Measurements from ENCODE around the gene EPB41L4B. TPM values are rescaled to one million over a fixed set of nuclear protein-coding genes. Genes with fewer than 3 reads are reported as not detected.
"Not testable (repeated sequence)": the region's sequence is repeated elsewhere in the genome, so short reads cannot be mapped to it uniquely, and the experiment has no call there.

Gene EPB41L4B
- total RNA-seq, 2 experiments from 2014 or later = 0.74 TPM

GRCh38 chr9:109242014-109242413, 78.8 kb downstream of the EPB41L4B start:
- H3K4me1 Mint-ChIP-seq = peaks cover 2% of the 10 kb centered on the region
- H3K27ac Mint-ChIP-seq = no peak overlapping the region
- H3K4me3 Mint-ChIP-seq = no peak overlapping the region
- no peaks in the 10 kb centered on the region for H3K36me3 Mint-ChIP-seq
- no peaks in the 10 kb centered on the region for H3K9me3 Mint-ChIP-seq
- H3K27me3 Mint-ChIP-seq = peaks cover 31% of the 10 kb centered on the region
- DNase-seq = no peak

DNA sequence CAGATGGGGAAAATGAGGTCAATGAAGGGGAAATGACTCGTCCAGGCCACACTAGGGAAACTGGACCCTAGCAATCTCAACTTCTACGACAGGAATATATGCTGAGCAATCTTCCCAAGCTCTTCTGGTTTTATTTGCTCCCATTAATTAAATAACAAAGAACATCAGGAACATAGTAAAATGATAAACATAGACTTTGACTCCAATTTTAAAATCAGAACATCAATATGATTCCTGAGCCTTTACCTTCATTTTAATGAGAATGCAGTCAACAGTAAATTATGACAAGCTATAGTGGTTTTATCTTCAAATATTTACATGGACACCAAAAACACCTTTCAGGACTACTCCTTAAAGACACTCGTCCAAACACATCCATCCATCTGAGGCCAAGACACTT, 79.7 kb downstream of the EPB41L4B start:
- peaks cover 2% of the 10 kb centered on the region for H3K4me1 Mint-ChIP-seq
- H3K27ac Mint-ChIP-seq = no peak overlapping the region
- H3K36me3 Mint-ChIP-seq = no peaks in the 10 kb centered on the region
- DNase-seq = no peak
- no peak overlapping the region for H3K4me3 Mint-ChIP-seq
- H3K9me3 Mint-ChIP-seq = no peaks in the 10 kb centered on the region
- peaks cover 35% of the 10 kb centered on the region for H3K27me3 Mint-ChIP-seq

- no peaks in the 10 kb centered on the region for H3K4me1 Mint-ChIP-seq
- H3K9me3 Mint-ChIP-seq = no peaks in the 10 kb centered on the region
- no peak for DNase-seq
- H3K36me3 Mint-ChIP-seq = no peaks in the 10 kb centered on the region
- peaks cover 28% of the 10 kb centered on the region for H3K27me3 Mint-ChIP-seq
- no peak overlapping the region for H3K4me3 Mint-ChIP-seq
- H3K27ac Mint-ChIP-seq = no peak overlapping the region
These were observed 81.6 kb downstream of the EPB41L4B start for GRCh38 chr9:109239240-109239639.

GRCh38 chr9:109238655-109239054, 82.2 kb downstream of the EPB41L4B start:
- H3K4me3 Mint-ChIP-seq = no peak overlapping the region
- H3K4me1 Mint-ChIP-seq = no peaks in the 10 kb centered on the region
- no peaks in the 10 kb centered on the region for H3K36me3 Mint-ChIP-seq
- no peak for DNase-seq
- no peaks in the 10 kb centered on the region for H3K9me3 Mint-ChIP-seq
- no peak overlapping the region for H3K27ac Mint-ChIP-seq
- peaks cover 22% of the 10 kb centered on the region for H3K27me3 Mint-ChIP-seq

DNA sequence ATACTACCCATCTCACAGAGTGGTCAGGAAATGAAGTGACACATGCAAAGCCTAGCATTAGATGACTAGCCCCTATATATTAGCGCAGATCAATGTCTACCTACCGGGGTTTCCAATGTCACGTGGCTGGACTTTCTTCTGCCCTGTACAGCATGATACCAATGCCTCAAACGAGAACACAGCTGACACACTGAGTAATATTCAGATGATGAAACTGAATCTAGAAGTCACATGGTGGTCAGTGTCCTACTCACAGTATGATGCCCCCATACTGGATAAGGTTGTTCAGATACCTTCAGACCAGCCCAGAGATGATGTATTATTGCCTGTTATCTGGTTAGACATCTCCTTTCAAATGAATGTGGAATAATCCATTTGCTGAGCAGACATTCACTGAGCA, 82.7 kb downstream of the EPB41L4B start:
- Mint-ChIP-seq H3K4me3 (no peak overlapping the region), H3K27ac (no peak overlapping the region), H3K4me1 (no peaks in the 10 kb centered on the region), H3K36me3 (no peaks in the 10 kb centered on the region), H3K27me3 (peaks cover 17% of the 10 kb centered on the region), H3K9me3 (no peaks in the 10 kb centered on the region)
- DNase-seq = no peak

DNA sequence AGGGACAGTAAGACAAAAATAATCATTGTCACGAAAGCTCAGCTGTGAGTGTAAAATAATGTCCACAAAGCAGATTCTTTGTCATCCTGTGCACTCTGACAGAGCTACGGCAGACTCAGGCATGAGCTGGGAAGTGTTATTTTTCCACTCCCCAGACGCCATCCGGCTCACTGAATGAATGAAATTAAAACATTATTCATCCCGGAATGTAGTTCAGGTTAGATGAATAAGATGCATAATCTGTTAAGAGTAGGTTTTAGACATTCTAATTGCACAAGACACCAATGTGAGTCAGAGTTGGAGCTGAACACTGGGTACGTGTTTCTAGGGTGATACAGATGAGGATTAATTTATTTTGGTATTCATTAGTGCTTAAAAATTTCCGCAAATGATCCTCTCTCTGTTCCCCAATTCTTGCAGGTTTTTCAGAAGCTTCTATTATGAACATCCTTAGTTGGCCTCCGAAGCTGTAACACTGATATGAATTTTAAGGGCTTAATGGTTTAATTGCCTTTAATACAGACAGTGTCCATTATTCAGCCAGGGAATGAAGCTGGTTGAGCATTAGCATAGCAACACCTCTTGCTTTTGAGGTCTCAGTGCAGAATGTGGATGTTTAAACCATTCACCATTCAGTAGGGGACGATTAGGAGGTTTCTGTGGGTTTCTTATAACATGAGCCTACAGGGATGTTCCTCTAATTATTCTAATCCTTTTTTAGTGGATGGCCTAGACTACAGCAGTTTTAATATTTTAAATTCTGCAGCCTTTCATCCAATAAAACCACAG, 88.2 kb downstream of the EPB41L4B start:
- H3K27me3 Mint-ChIP-seq = peaks cover 20% of the 10 kb centered on the region
- H3K4me3 Mint-ChIP-seq = no peak overlapping the region
- no peaks in the 10 kb centered on the region for H3K4me1 Mint-ChIP-seq
- DNase-seq = no peak
- H3K27ac Mint-ChIP-seq = no peak overlapping the region
- H3K9me3 Mint-ChIP-seq = no peaks in the 10 kb centered on the region
- H3K36me3 Mint-ChIP-seq = no peaks in the 10 kb centered on the region

- no peak for DNase-seq
- H3K36me3 Mint-ChIP-seq = no peaks in the 10 kb centered on the region
- H3K27me3 Mint-ChIP-seq = peaks cover 17% of the 10 kb centered on the region
- no peaks in the 10 kb centered on the region for H3K9me3 Mint-ChIP-seq
- H3K4me3 Mint-ChIP-seq = no peak overlapping the region
- H3K4me1 Mint-ChIP-seq = no peaks in the 10 kb centered on the region
- no peak overlapping the region for H3K27ac Mint-ChIP-seq
These were observed 89.3 kb downstream of the EPB41L4B start for GRCh38 chr9:109231593-109231992.

DNA sequence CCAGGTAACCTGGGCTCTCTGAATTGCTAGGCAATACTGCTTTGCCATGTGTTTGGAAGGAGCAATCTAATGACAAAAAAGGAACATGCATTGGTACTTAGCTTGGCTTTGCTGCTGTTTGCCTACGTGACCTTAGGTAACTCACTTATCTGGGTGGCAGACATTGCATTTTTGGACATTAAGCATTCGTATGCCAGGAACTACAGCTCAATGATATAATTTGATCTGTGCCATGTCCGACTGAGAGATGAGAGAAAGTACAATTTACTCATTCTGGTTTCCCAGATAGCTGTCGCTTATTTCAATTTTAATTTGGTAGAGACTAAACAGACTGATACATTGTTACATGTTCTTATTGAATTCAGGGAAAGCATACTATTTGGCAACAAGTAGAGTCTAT, 90.6 kb downstream of the EPB41L4B start:
- DNase-seq = no peak
- Mint-ChIP-seq H3K4me3 (no peak overlapping the region), H3K4me1 (no peaks in the 10 kb centered on the region), H3K36me3 (no peaks in the 10 kb centered on the region), H3K27ac (no peak overlapping the region), H3K9me3 (no peaks in the 10 kb centered on the region), H3K27me3 (peaks cover 16% of the 10 kb centered on the region)

- DNase-seq = no peak
- H3K4me3 Mint-ChIP-seq = no peak overlapping the region
- H3K27me3 Mint-ChIP-seq = peaks cover 16% of the 10 kb centered on the region
- H3K4me1 Mint-ChIP-seq = no peaks in the 10 kb centered on the region
- H3K36me3 Mint-ChIP-seq = no peaks in the 10 kb centered on the region
- H3K27ac Mint-ChIP-seq = no peak overlapping the region
- no peaks in the 10 kb centered on the region for H3K9me3 Mint-ChIP-seq
These were observed 91.2 kb downstream of the EPB41L4B start for GRCh38 chr9:109229682-109230081.

DNA sequence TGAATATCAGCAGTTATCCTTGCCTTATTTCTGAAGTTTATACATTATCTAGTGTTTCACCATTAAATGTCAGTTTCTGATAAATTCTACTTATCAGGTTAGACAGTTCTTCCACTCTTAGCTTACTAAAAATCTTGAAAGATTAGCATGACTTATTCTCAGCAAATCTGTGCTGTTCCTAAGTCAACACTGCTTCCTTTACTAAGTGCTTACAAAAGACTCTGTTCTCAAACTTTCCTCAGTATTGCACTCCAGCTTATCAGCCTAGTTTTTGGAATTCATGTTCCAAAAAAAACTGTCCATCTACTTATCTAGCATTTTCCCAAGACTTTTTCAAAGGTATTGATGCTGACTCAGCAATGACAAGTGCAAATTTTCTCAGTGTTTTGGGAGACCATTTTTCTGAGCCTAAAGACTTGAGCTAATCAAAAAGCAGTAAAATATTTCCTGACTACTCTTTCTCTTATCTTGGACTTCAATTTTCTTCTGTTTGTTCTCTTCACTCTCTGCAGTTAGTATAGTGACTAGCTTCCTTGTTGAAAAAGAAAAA, 92.7 kb downstream of the EPB41L4B start:
- no peak overlapping the region for H3K27ac Mint-ChIP-seq
- H3K36me3 Mint-ChIP-seq = no peaks in the 10 kb centered on the region
- no peaks in the 10 kb centered on the region for H3K9me3 Mint-ChIP-seq
- H3K4me1 Mint-ChIP-seq = no peaks in the 10 kb centered on the region
- H3K4me3 Mint-ChIP-seq = no peak overlapping the region
- H3K27me3 Mint-ChIP-seq = peaks cover 16% of the 10 kb centered on the region
- DNase-seq = no peak

DNA sequence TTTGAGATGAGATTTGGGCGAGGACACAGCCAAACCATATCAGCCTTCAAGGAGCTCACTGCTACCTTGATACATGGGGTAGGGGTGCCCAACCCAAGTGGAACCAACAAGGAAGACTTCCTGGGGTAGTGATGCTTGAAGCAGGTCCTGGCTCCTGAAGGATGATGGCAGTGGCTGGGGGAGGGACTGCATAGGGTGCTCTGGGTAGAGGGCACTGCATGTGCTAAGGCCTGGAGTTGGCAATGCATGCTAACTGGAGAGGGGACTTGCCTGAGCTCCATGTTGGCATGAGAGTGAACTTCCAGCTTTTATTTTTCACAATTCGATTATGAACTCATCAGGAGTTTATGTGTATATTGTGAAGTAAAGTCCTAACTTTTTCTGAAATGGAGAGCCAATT, 95.2 kb downstream of the EPB41L4B start:
- H3K9me3 Mint-ChIP-seq = no peaks in the 10 kb centered on the region

GRCh38 chr9:109224751-109225150, 96.1 kb downstream of the EPB41L4B start:
- Mint-ChIP-seq H3K9me3 (no peaks in the 10 kb centered on the region), H3K27ac (no peak overlapping the region), H3K4me3 (no peak overlapping the region), H3K36me3 (no peaks in the 10 kb centered on the region), H3K4me1 (no peaks in the 10 kb centered on the region), H3K27me3 (peaks cover 14% of the 10 kb centered on the region)
- DNase-seq = no peak

More for the DNA sequence above, 95.2 kb downstream of the EPB41L4B start:
- Mint-ChIP-seq H3K4me1 (no peaks in the 10 kb centered on the region), H3K27me3 (peaks cover 11% of the 10 kb centered on the region), H3K36me3 (no peaks in the 10 kb centered on the region), H3K4me3 (no peak overlapping the region), H3K27ac (no peak overlapping the region)
- no peak for DNase-seq

DNA sequence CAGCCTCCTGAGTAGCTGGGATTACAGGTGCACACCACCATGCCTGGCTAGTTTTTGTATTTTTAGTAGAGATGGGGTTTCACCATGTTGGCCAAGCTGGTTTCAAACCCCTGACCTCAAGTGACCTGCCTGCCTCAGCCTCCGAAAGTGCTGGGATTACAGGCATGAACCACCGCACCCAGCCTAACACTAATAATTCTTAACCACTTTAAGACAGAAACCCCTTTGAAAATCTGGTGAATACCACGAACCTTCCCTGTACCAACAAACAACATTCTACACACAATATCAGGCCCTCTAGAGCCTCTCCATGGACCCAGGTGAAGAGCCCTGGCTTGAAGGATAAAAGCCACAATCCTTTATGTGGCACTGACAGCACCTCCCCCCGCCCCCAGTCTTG, 102.6 kb downstream of the EPB41L4B start:
- not testable (repeated sequence) for H3K4me3 Mint-ChIP-seq, H3K27ac Mint-ChIP-seq, DNase-seq, H3K9me3 Mint-ChIP-seq, H3K36me3 Mint-ChIP-seq, H3K4me1 Mint-ChIP-seq
- H3K27me3 Mint-ChIP-seq = peaks cover 15% of the 10 kb centered on the region

GRCh38 chr9:109214414-109214813, 106.4 kb downstream of the EPB41L4B start:
- Mint-ChIP-seq H3K9me3 (no peaks in the 10 kb centered on the region), H3K27ac (no peak overlapping the region), H3K4me3 (no peak overlapping the region), H3K36me3 (no peaks in the 10 kb centered on the region), H3K27me3 (peaks cover 21% of the 10 kb centered on the region), H3K4me1 (no peaks in the 10 kb centered on the region)
- DNase-seq = no peak

GRCh38 chr9:109213285-109214121, 107.4 kb downstream of the EPB41L4B start:
- no peak for DNase-seq
- H3K27ac Mint-ChIP-seq = no peak overlapping the region
- peaks cover 22% of the 10 kb centered on the region for H3K27me3 Mint-ChIP-seq
- no peak overlapping the region for H3K4me3 Mint-ChIP-seq
- H3K9me3 Mint-ChIP-seq = no peaks in the 10 kb centered on the region
- no peaks in the 10 kb centered on the region for H3K4me1 Mint-ChIP-seq
- no peaks in the 10 kb centered on the region for H3K36me3 Mint-ChIP-seq
